WI38 (cell line): ENCODE measurements around the gene KCNE3.

Experiments used
- H3K4me3 ChIP-seq: 2 replicates; pipeline ENCODE4 v1.5.1; 2011; ENCODE audit warnings: low read depth, mild to moderate bottlenecking, control low read depth, low read length
- TF ChIP-seq, protein P1 (sequence below): IDR thresholded peaks from 2 replicates; pipeline ENCODE4 v1.5.1; 2012; ENCODE audit warnings: low read depth, mild to moderate bottlenecking, control low read depth, low read length

Gene KCNE3

DNA sequence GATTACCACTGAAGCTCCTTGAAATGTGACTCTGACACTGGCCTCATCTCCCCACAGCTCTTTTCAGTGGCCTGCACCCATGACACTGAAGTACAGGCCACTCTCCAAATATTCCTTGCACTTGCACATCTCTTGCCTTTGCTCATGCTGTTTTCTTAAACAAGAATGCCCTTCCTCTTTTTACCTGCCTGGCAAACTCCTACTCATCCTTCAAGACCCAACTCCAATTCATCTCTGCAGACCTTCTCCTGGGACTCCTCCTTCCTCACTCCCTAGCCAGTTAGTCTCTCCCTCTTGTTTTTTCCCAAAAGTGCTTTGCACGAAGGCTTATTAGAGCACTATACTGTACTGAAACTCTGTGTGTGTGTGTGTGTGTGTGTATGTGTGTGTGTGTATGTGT lies 2.6 kb downstream of the KCNE3 start:
- TF ChIP-seq, protein P1, sequence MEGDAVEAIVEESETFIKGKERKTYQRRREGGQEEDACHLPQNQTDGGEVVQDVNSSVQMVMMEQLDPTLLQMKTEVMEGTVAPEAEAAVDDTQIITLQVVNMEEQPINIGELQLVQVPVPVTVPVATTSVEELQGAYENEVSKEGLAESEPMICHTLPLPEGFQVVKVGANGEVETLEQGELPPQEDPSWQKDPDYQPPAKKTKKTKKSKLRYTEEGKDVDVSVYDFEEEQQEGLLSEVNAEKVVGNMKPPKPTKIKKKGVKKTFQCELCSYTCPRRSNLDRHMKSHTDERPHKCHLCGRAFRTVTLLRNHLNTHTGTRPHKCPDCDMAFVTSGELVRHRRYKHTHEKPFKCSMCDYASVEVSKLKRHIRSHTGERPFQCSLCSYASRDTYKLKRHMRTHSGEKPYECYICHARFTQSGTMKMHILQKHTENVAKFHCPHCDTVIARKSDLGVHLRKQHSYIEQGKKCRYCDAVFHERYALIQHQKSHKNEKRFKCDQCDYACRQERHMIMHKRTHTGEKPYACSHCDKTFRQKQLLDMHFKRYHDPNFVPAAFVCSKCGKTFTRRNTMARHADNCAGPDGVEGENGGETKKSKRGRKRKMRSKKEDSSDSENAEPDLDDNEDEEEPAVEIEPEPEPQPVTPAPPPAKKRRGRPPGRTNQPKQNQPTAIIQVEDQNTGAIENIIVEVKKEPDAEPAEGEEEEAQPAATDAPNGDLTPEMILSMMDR, result no peak
- no peak overlapping the region for H3K4me3 ChIP-seq

DNA sequence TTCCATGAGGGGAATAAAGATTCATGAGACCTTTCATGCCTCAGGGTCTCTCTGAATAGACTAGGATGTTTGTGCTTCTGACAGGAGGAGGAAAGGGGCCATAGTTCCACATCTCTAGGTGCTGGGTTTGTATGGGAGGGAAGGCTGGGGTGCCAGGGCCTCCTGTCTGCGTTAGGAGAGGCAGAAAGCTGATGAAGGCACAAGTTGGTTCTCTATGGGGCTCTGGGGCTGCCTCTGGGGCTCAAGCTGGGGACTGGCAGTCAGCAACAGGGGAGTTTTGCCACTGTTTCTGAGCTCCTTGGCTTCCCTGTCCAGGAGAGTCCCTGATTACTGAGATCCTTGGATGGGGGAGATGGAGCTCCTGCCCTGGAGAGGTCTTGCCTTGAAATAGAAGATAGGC lies 4.1 kb downstream of the KCNE3 start:
- no peak overlapping the region for H3K4me3 ChIP-seq
- TF ChIP-seq, protein P1, result no peak

DNA sequence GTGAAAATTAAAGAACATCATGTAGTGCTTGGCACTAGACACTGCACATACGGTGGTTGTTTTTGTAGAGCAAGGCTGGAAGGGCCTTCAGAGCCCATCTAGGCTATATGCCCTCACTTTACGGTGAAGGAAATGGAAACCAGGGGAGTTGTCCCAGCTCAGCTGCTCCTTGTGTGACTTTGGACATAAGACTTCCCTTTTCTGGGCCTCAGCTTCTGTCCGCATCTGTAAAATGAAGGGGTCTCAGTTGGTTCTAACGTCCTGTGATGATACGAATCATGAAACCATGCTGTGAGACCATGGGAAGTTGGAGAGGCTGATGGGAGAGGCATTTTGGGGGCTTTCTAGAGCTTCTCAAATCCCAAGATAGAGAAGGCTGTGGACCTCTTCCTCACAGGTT lies 4.7 kb downstream of the KCNE3 start:
- H3K4me3 ChIP-seq, result no peak overlapping the region
- TF ChIP-seq, protein P1, result no peak

DNA sequence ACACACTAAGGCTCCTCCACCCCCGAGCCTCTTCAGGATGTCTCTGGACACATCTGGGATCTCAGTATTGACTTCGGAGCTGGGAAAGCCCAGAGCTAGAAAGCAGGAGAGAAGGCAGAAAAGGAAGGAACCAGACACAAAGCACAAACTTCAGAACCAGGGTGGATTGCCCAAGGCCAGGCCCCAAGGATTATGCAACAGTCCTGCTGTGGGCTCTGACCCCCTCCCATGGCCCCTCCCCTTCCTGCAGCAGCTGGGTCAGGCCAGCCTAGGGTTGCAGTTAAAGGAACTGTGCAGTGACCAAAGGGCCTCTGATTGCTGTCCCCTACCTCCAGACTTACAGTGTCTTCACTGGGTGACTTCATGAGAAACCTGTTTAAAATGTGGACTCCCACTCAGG lies 5.3 kb downstream of the KCNE3 start:
- TF ChIP-seq, protein P1, result no peak
- no peak overlapping the region for H3K4me3 ChIP-seq

DNA sequence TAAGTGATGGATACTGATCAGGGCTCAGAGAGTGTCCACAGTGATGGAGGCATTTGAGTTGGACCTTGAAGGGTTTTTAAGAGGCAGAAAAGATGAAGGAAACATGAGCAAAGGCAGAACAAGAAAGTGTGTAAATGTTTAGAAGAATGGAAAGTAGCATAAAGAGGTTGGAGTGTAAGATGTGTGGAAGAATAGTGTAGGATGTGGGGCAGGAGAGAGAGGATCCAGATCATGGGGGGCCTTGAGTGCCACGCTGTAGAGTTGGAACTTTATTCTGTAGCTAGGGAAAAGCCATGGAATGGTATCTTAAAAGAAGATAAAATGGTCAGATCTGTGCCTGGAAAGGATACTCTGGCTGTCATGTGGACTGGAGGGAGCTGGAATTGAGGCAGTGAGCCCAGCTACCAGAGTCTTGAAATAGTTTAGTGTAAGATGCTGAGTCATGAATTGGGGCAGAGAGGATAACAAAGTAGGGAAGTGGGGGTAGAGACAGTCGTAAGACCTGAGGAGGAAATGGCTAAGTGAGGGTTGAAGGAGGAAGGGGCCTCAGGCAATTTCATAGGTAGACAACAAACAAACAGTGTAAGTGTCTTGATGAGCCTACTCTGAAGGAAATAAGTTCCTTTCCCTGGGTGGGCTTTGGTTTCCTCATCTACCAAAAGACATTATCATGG lies 6.7 kb downstream of the KCNE3 start:
- TF ChIP-seq, protein P1, result no peak
- H3K4me3 ChIP-seq, result no peak overlapping the region

DNA sequence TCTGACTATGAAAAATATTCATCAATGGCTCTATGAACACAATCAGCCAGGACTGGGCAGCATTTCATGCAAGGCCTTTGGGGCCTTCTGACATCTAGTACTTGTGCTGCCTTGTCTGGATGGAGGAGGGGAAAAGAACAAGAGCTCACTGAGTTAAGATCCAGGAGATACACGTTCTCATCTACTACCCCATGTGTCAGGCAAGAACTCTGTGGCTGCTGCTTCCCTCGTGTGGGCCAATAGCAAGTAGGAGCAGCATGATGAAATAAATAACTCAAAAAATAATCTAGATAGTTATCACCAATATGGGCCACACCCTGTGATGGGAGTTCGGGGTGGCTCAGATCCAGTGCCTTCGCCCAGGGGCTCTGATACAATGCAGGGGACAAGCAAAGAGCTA lies 7.3 kb downstream of the KCNE3 start:
- no peak overlapping the region for H3K4me3 ChIP-seq
- TF ChIP-seq, protein P1, result no peak

DNA sequence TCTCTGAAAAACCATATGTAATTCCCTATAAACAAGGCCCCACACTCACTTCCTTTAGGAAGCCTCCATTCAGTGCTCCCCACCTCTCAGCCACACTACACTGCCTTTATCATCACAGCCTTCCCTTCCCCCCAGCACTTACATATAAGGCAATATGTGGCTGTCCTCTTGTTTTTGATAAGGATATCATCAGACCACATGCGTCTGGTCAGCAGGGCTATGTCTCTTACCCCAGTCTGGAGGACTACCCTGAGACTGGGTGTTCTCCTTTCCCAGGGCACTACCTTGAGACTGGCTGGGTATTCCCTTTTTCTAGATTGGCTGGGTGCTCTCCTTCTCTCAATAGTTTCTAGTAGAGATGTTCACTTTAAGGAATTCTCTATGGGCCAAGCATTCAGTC lies 7.8 kb downstream of the KCNE3 start:
- TF ChIP-seq, protein P1, result no peak
- no peak overlapping the region for H3K4me3 ChIP-seq
